HepG2 (cell line): ENCODE measurements around the gene CD9. TPM values are rescaled to one million over a fixed set of nuclear protein-coding genes. Genes with fewer than 3 reads are reported as not detected.

Experiments
- ATAC-seq: fragments of 200-7000 bp; cut with Tn5 transposase; 3 replicates; pipeline ENCODE4 v1.9.1; 2020; ENCODE audit warnings: mild to moderate bottlenecking, moderate library complexity
- BruUV-seq: library from RNA; stranded (reverse); fragments of 400-500 nt; replicated peaks from 2 replicates; lab custom pipeline; 2021; lab: Mats Ljungman, UMichigan
- CTCF ChIA-PET: fragments of 300-600 bp; formaldehyde crosslinking; extraction: SDS; loops from one replicate; lab custom pipeline; 2021; ENCODE audit warnings: low total read pairs, inconsistent platforms, low intra/inter-chr PET ratio; lab: Yijun Ruan, JAX
- POLR2A ChIA-PET: fragments of 350-600 bp; sonication (Branson Sonifier 250); formaldehyde crosslinking; loops from one replicate; lab custom pipeline; 2020; ENCODE audit warnings: antibody characterized with exemption, inconsistent platforms; lab: Yijun Ruan, JAX
- DNase-seq: peaks from one replicate; pipeline ENCODE4 v3.0.0-alpha.2; 2015; ENCODE audit warnings: low spot score
- FAIRE-seq: peaks from 3 replicates; lab custom pipeline; 2011; peaks lifted over from hg19 to GRCh38; lab: Jason Lieb, UNC
- H2AFZ ChIP-seq: one replicate; pipeline ENCODE4 v1.6.1; 2011; ENCODE audit warnings: low read length, inconsistent platforms
- H3K27ac ChIP-seq: fragments of 300-600 bp; 3 replicates; pipeline ENCODE4 v1.8.0; 2011; ENCODE audit warnings: mixed run types, mild to moderate bottlenecking, mixed read lengths, low read length, inconsistent platforms; ENCODE audit not compliant: insufficient read depth; ENCODE audit errors: extremely low read length
- H3K27me3 ChIP-seq, 2 experiments: fragments of 200-600 bp in 1 of 2; 2 replicates in 1 of 2; 3 replicates in 1 of 2; pipeline versions ENCODE4 v1.6.0 to v1.8.0; 2011; ENCODE audit warnings: low read length in 2 of 2, mild to moderate bottlenecking in 2 of 2, moderate library complexity in 2 of 2, inconsistent platforms in 1 of 2; ENCODE audit not compliant: insufficient read depth in 2 of 2, control insufficient read depth in 1 of 2
- H3K36me3 ChIP-seq, 2 experiments: fragments of 200-600 bp in 1 of 2; replicated peaks in 1 of 2; 2 replicates in 1 of 2; 3 replicates in 1 of 2; pipeline versions ENCODE4 v1.5.1 to v1.8.0; 2011; ENCODE audit warnings: low read length in 2 of 2, inconsistent platforms in 1 of 2; ENCODE audit not compliant: insufficient read depth in 2 of 2, control insufficient read depth in 1 of 2
- H3K4me1 ChIP-seq: 2 replicates; pipeline ENCODE4 v1.5.1; 2012; ENCODE audit warnings: low read length, inconsistent platforms; ENCODE audit not compliant: insufficient read depth
- H3K4me2 ChIP-seq: 2 replicates; pipeline ENCODE4 v1.6.0; 2011; ENCODE audit warnings: low read depth, low read length, inconsistent platforms
- H3K4me3 ChIP-seq, 3 experiments: fragments of 200-600 bp in 1 of 3; sonication (generic), shearing (Covaris generic) in 1 of 3; replicated peaks in 1 of 3; 2 replicates each; pipeline ENCODE4 v1.5.1; 2011 to 2016; ENCODE audit warnings: low read length in 3 of 3, inconsistent platforms in 2 of 3, low read depth in 2 of 3, mild to moderate bottlenecking in 2 of 3, control low read depth in 1 of 3, mixed read lengths in 1 of 3; ENCODE audit not compliant: insufficient read depth in 1 of 3
- H3K79me2 ChIP-seq: one replicate; pipeline ENCODE4 v1.6.1; 2011; ENCODE audit warnings: low read length, inconsistent platforms; ENCODE audit not compliant: insufficient read depth
- H3K9ac ChIP-seq: 2 replicates; pipeline ENCODE4 v1.6.0; 2011; ENCODE audit warnings: mild to moderate bottlenecking, low read depth, low read length, inconsistent platforms; ENCODE audit not compliant: insufficient read depth
- H3K9me3 ChIP-seq: 2 replicates; pipeline ENCODE4 v1.5.1; 2012; ENCODE audit warnings: mild to moderate bottlenecking, low read length
- H4K20me1 ChIP-seq: 2 replicates; pipeline ENCODE4 v1.6.0; 2011; ENCODE audit warnings: inconsistent platforms, mild to moderate bottlenecking, low read length, moderate library complexity; ENCODE audit not compliant: insufficient read depth
- IKZF5 ChIP-seq: IDR thresholded peaks from 2 replicates; pipeline ENCODE4 v1.6.1; 2018; ENCODE audit warnings: missing genetic modification reagents, mild to moderate bottlenecking, missing compliant biosample characterization
- KDM5B ChIP-seq: sonication (generic); formaldehyde crosslinking; IDR thresholded peaks from 2 replicates; pipeline ENCODE4 v1.4.0; 2020; ENCODE audit warnings: missing genetic modification reagents, mild to moderate bottlenecking, borderline replicate concordance
- PAXIP1 ChIP-seq: sonication (generic); formaldehyde crosslinking; conservative IDR thresholded peaks from 2 replicates; pipeline ENCODE4 v1.4.0; 2020; ENCODE audit warnings: mild to moderate bottlenecking, missing genetic modification reagents, moderate library complexity
- XRCC5 ChIP-seq: fragments of 200-400 bp; formaldehyde crosslinking; optimal IDR thresholded peaks from 2 replicates; pipeline ENCODE3; 2017; ENCODE audit warnings: mild to moderate bottlenecking, low read length
- ZMAT3 ChIP-seq: sonication (generic); formaldehyde crosslinking; conservative IDR thresholded peaks from 2 replicates; pipeline ENCODE4 v1.7.0; 2021; ENCODE audit warnings: missing genetic modification reagents
- ZNF383 ChIP-seq: sonication (generic); formaldehyde crosslinking; IDR thresholded peaks from 2 replicates; pipeline ENCODE4 v1.4.0; 2020; ENCODE audit warnings: missing genetic modification reagents, mild to moderate bottlenecking, borderline replicate concordance
- WGBS: methylation state at CpG from one replicate; pipeline ENCODE4 v1.1.6; 2017; ENCODE audit warnings: low lambda C conversion rate; 5-methylcytosine and 5-hydroxymethylcytosine counted together
- in situ Hi-C: cut with HindIII; loops from 2 replicates; pipeline ENCODE4 v1.10.0; 2017; ENCODE audit warnings: low pct_unique_long_range_greater_than_20kb; ENCODE audit not compliant: extremely low pct_ligation_motif_present
- intact Hi-C: fragments of 100-400 bp; cut with micrococcal nuclease; formaldehyde crosslinking; loops from one replicate; pipeline ENCODE4 v1.10.0; 2022; ENCODE audit not compliant: unreplicated experiment
- polyA plus RNA-seq, 8 experiments: library from polyadenylated mRNA; depleted of rRNA in 3 of 8; stranded (reverse) in 7 of 8; unstranded in 1 of 8; fragments of >200 nt; fragmentation: Illumina TruSeq in 4 of 8; extraction: Trizol in 4 of 8; gene quantifications; 2 replicates each; pipeline versions ENCODE4 v1.2.1 to v1.2.3, GENCODE V29; 2011 to 2016; ENCODE audit warnings: low read depth in 4 of 8, missing spikeins in 1 of 8, mixed read lengths in 1 of 8; ENCODE audit not compliant: insufficient read depth in 1 of 8
- total RNA-seq, 5 experiments: library from RNA; depleted of rRNA; stranded (reverse); fragments of >200 nt; fragmentation: Illumina TruSeq; extraction: Trizol; gene quantifications; 2 replicates each; pipeline ENCODE4 v1.2.3, GENCODE V29; 2016; ENCODE audit warnings: low read depth in 1 of 5
- TF ChIP-seq, protein P1 (sequence below): sonication (generic); formaldehyde crosslinking; IDR thresholded peaks from 2 replicates; pipeline ENCODE4 v1.4.0; 2020; ENCODE audit warnings: missing genetic modification reagents

The CD9 gene
- total and polyA plus RNA-seq, 2 of the 13 experiments (the other 11 are each of a cell fraction or from before 2014, with no cell fraction given), result 5.8 to 38.3 TPM

- ChIA-PET POLR2A (interaction anchor here (0.5 to 3.1 kb wide), 13 partner anchors 9 to 350 kb away, joined by 3 to 29 read pairs (median 5); partner anchors contain the start of genes GAPDH, LTBR and VAMP1), CTCF (no interaction called here)
- Histone ChIP-seq H3K4me1 (peaks cover 72% of the 10 kb centered on the region), H3K79me2 (peaks cover 4% of the 10 kb centered on the region), H2AFZ (no peak overlapping the region), H3K9me3 (no peaks in the 10 kb centered on the region), H3K4me3 (peak overlapping the region; percentile 43 to 70 (median 45); a peak in 5 of 6 replicates), H4K20me1 (no peaks in the 10 kb centered on the region), H3K4me2 (peak overlapping the region; percentile 89), H3K27ac (peak overlapping the region; percentile 79), H3K27me3 (no peaks in the 10 kb centered on the region; a peak in 1 of 5 replicates), H3K9ac (peak overlapping the region; percentile 74), H3K36me3 (no peaks in the 10 kb centered on the region)
- BruUV-seq, result no TSS peak
- in situ Hi-C loops, result loop anchor here (5.0 kb wide), 1 partner anchor 122 kb away; no protein-coding TSS in a partner anchor
- FAIRE-seq (peak; percentile 82), DNase-seq (peak; percentile 68), ATAC-seq (peak; percentile 16)
- intact Hi-C loops, result loop anchor here (5.0 kb wide), 1 partner anchor 122 kb away; no protein-coding TSS in a partner anchor
- 9% methylated on average over 7 of the region's 7 CpGs for WGBS
- TF ChIP-seq, protein P1, sequence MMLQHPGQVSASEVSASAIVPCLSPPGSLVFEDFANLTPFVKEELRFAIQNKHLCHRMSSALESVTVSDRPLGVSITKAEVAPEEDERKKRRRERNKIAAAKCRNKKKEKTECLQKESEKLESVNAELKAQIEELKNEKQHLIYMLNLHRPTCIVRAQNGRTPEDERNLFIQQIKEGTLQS, result 0 out of 2 replicates have a peak, but pooled peaks have one; percentile 23
- TF ChIP-seq PAXIP1 (CRISPR knock-in tag) (0 out of 2 replicates have a peak, but pooled peaks have one; percentile 9), IKZF5 (CRISPR knock-in tag) (0 out of 2 replicates have a peak, but pooled peaks have one; percentile 2), KDM5B (no peak), ZMAT3 (0 out of 2 replicates have a peak, but pooled peaks have one; percentile 15), XRCC5 (no peak), ZNF383 (CRISPR knock-in tag) (no peak)
Measured at GRCh38 chr12:6183689-6184428, 16.3 kb upstream of the CD9 start.
